Measurements from ENCODE around the gene DDTL.
"Not testable (repeated sequence)": the region's sequence is repeated elsewhere in the genome, so short reads cannot be mapped to it uniquely, and the experiment has no call there.

The DDTL gene

GRCh38 chr22:23966568-23966967 lies at the start of gene DDTL:
DDTL (plus strand) TSS chr22:23966888; CDS start chr22:23966915, 27 bp downstream.
- DNase-seq = not testable (repeated sequence)

GRCh38 chr22:23920267-23920611 lies 46.4 kb upstream of the DDTL start:
- DNase-seq = not testable (repeated sequence)

- DNase-seq = not testable (repeated sequence)
These were observed 45.0 kb upstream of the DDTL start for GRCh38 chr22:23921586-23922201.

- no peak for DNase-seq
- TF ChIP-seq POLR2A (IDR thresholded peaks at IDR 0.05; ENCODE audit: low read length) (no peak), GATA1 (IDR thresholded peaks at IDR 0.05; ENCODE audit: low read depth, low read length) (no peak)
These were observed 43.8 kb upstream of the DDTL start for GRCh38 chr22:23922921-23923320.

GRCh38 chr22:23925020-23925606 lies 41.6 kb upstream of the DDTL start:
- peak; percentile 19 to 33 for DNase-seq
- TF ChIP-seq POLR2A (IDR thresholded peaks at IDR 0.05; ENCODE audit: low read length) = no peak
- TF ChIP-seq GATA1 (IDR thresholded peaks at IDR 0.05; ENCODE audit: low read depth, low read length) = no peak

- no peak for TF ChIP-seq POLR2A (IDR thresholded peaks at IDR 0.05; ENCODE audit: low read length)
- no peak for TF ChIP-seq GATA1 (IDR thresholded peaks at IDR 0.05; ENCODE audit: low read depth, low read length)
- DNase-seq = no peak
These were observed 40.1 kb upstream of the DDTL start for GRCh38 chr22:23926561-23926960.

- no peak for TF ChIP-seq GATA1 (IDR thresholded peaks at IDR 0.05; ENCODE audit: low read depth, low read length)
- no peak for TF ChIP-seq POLR2A (IDR thresholded peaks at IDR 0.05; ENCODE audit: low read length)
These were observed 28.2 kb upstream of the DDTL start for GRCh38 chr22:23938328-23939016.

GRCh38 chr22:23939017-23939357 lies 27.7 kb upstream of the DDTL start:
- DNase-seq = no peak
- TF ChIP-seq POLR2A (IDR thresholded peaks at IDR 0.05; ENCODE audit: low read length) (no peak), GATA1 (IDR thresholded peaks at IDR 0.05; ENCODE audit: low read depth, low read length) (no peak)

More at GRCh38 chr22:23938328-23939016, 28.2 kb upstream of the DDTL start:
- no peak for DNase-seq

- DNase-seq = not testable (repeated sequence)
These were observed 26.5 kb upstream of the DDTL start for GRCh38 chr22:23940166-23940565.

- peak in 1 of 2 experiments; percentile 73 for DNase-seq
These were observed 19.3 kb upstream of the DDTL start for GRCh38 chr22:23947391-23947790.

- DNase-seq = not testable (repeated sequence)
These were observed 16.9 kb upstream of the DDTL start for GRCh38 chr22:23949764-23950163.

GRCh38 chr22:23951383-23951782 lies 15.3 kb upstream of the DDTL start:
- DNase-seq = not testable (repeated sequence)

GRCh38 chr22:23952794-23953405 lies 13.8 kb upstream of the DDTL start:
- not testable (repeated sequence) for DNase-seq

- DNase-seq = not testable (repeated sequence)
These were observed 13.2 kb upstream of the DDTL start for GRCh38 chr22:23953485-23953884.

- DNase-seq = not testable (repeated sequence)
These were observed 12.3 kb upstream of the DDTL start for GRCh38 chr22:23954193-23954990.

- DNase-seq = not testable (repeated sequence)
These were observed 11.7 kb upstream of the DDTL start for GRCh38 chr22:23954991-23955305.

- not testable (repeated sequence) for DNase-seq
These were observed 10.8 kb upstream of the DDTL start for GRCh38 chr22:23955886-23956285.

GRCh38 chr22:23956301-23956900 lies 10.3 kb upstream of the DDTL start:
- DNase-seq = peak; percentile 69 to 87

- not testable (repeated sequence) for DNase-seq
These were observed 5.5 kb upstream of the DDTL start, which contains the start of gene GSTT2B for GRCh38 chr22:23961084-23961771. GSTT2B (minus strand) TSS chr22:23961195; CDS start chr22:23961131, 64 bp downstream.

- DNase-seq = not testable (repeated sequence)
These were observed 594 bp upstream of the DDTL start for GRCh38 chr22:23966094-23966493.
